ENCODE data around the gene ZNF524.

DNA sequence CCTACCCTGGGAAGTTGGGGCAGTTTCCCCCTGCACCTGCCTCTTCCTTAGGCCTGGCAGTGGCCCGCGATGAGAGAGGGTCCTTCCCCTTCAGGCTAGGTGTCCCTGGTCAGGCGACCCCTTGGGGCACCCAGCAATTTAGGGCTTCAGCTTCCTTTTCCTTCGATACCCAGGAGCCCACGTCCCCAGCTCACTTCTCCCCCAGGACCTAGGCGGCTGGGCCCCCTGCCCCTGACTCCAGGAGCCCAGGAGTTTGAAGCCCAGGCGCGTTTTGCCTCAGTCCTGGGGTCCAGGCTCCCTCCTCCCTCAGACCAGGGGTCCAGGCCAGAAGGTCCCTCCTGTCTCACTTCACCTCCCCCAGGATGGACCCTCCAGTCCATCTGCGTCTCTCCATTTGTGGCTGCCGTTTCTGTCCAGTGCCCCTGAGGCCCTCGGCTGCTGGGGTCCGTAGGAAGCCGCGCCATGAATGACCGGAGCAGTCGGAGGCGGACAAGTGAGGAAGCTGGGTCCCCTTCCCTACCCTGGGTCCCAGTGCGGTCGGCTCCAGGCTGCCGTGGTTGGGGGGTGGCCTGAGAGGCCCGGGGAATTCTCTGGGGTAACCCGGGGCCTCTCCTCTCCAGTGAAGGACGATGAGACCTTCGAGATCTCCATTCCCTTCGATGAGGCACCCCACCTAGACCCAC is 48.6 kb downstream of the ZNF524 start:
- no peak for TF ChIP-seq CTCF (IDR thresholded peaks at IDR 0.05)
- no peak for TF ChIP-seq RFX5 (IDR thresholded peaks at IDR 0.05; ENCODE audit: low read length)
- TF ChIP-seq JUND (IDR thresholded peaks at IDR 0.05): no peak
- no peak for TF ChIP-seq EZH2phosphoT487 (IDR thresholded peaks at IDR 0.05; ENCODE audit: borderline replicate concordance, low read depth)
- TF ChIP-seq, protein P1, sequence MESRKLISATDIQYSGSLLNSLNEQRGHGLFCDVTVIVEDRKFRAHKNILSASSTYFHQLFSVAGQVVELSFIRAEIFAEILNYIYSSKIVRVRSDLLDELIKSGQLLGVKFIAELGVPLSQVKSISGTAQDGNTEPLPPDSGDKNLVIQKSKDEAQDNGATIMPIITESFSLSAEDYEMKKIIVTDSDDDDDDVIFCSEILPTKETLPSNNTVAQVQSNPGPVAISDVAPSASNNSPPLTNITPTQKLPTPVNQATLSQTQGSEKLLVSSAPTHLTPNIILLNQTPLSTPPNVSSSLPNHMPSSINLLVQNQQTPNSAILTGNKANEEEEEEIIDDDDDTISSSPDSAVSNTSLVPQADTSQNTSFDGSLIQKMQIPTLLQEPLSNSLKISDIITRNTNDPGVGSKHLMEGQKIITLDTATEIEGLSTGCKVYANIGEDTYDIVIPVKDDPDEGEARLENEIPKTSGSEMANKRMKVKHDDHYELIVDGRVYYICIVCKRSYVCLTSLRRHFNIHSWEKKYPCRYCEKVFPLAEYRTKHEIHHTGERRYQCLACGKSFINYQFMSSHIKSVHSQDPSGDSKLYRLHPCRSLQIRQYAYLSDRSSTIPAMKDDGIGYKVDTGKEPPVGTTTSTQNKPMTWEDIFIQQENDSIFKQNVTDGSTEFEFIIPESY (IDR thresholded peaks at IDR 0.05; ENCODE audit: borderline replicate concordance, low read depth): no peak
- no peak for TF ChIP-seq TEAD4 (IDR thresholded peaks at IDR 0.05; ENCODE audit: borderline replicate concordance, insufficient read depth)
- no peak for TF ChIP-seq POLR2AphosphoS5 (IDR thresholded peaks at IDR 0.05; ENCODE audit: low read depth, low read length)
- TF ChIP-seq PBX3 (IDR thresholded peaks at IDR 0.05): no peak
